ENCODE data around the gene AKAP10. TPM values are rescaled to one million over a fixed set of nuclear protein-coding genes. Genes with fewer than 3 reads are reported as not detected.
"Not testable (repeated sequence)": the region's sequence is repeated elsewhere in the genome, so short reads cannot be mapped to it uniquely, and the experiment has no call there.

Gene AKAP10
- total and polyA plus RNA-seq, 2 donors (not counting 1 experiment from before 2014, with no cell fraction given), result 20.6 to 71.2 TPM

GRCh38 chr17:20026960-20027359 is 49.3 kb upstream of the AKAP10 start:
- ATAC-seq (ENCODE audit: low read depth) (no peak), DNase-seq (no peak)
- ChIA-PET CTCF (no interaction called here), POLR2A (no interaction called here)
- Histone ChIP-seq H3K9ac (ENCODE audit: low read length) (no peak overlapping the region), H3K27me3 (replicated peaks in 1 of 4; ENCODE audit: control extremely low read depth in 1 of 4, control insufficient read depth in 3 of 4, insufficient read depth in 4 of 4, low read length in 3 of 4) (peaks cover 0 to 3% (median 0%) of the 10 kb centered on the region in 4 experiments), H2AFZ (ENCODE audit: insufficient read depth, low read depth, low read length, poor library complexity, severe bottlenecking) (no peak overlapping the region), H3K4me1 (ENCODE audit: control insufficient read depth in 2 of 2, insufficient read depth in 2 of 2, low read length in 2 of 2) (no peaks in the 10 kb centered on the region), H3K36me3 (replicated peaks in 1 of 2; ENCODE audit: control extremely low read depth in 1 of 2, control insufficient read depth in 1 of 2, extremely low read depth in 1 of 2, insufficient read depth in 2 of 2, low read length in 1 of 2) (no peaks in the 10 kb centered on the region), H4K20me1 (ENCODE audit: control insufficient read depth, insufficient read depth, low read length, poor library complexity, severe bottlenecking) (no peaks in the 10 kb centered on the region), H3K4me3 (ENCODE audit: control extremely low read depth in 1 of 5, extremely low read depth in 1 of 5, insufficient read depth in 1 of 5, low read depth in 2 of 5, low read length in 4 of 5) (no peak overlapping the region), H3K27ac (ENCODE audit: low read length in 2 of 2) (no peak overlapping the region), H3K4me2 (replicated peaks; ENCODE audit: low read depth, low read length, poor library complexity, severe bottlenecking) (no peak overlapping the region), H3K79me2 (ENCODE audit: control insufficient read depth, insufficient read depth, low read length) (no peaks in the 10 kb centered on the region), H3K9me3 (ENCODE audit: control extremely low read depth in 1 of 3, control insufficient read depth in 2 of 3, insufficient read depth in 1 of 3, low read length in 2 of 3) (peaks cover 0 to 1% (median 0%) of the 10 kb centered on the region in 3 donors)
- TF ChIP-seq EZH2 (IDR thresholded peaks at IDR 0.05; ENCODE audit: borderline replicate concordance, insufficient read depth, low read depth, low read length, poor library complexity, severe bottlenecking) (no peak), CTCF (IDR thresholded peaks at IDR 0.05) (no peak)
- peaks cover 7% of the 10 kb centered on the region for H3K27me3 Mint-ChIP-seq
- no peak overlapping the region for H3K4me3 Mint-ChIP-seq
- H3K27ac Mint-ChIP-seq, result no peak overlapping the region
- intact Hi-C loops (cut with micrococcal nuclease), result no loop called here
- H3K4me1 Mint-ChIP-seq, result peaks cover 1% of the 10 kb centered on the region
- no peaks in the 10 kb centered on the region for H3K9me3 Mint-ChIP-seq (ENCODE audit: insufficient read depth)

GRCh38 chr17:20022701-20023100 is 45.1 kb upstream of the AKAP10 start:
- Histone ChIP-seq H4K20me1 (ENCODE audit: control insufficient read depth, insufficient read depth, low read length, poor library complexity, severe bottlenecking) (no peaks in the 10 kb centered on the region), H3K4me2 (replicated peaks; ENCODE audit: low read depth, low read length, poor library complexity, severe bottlenecking) (no peak overlapping the region), H3K27ac (ENCODE audit: low read length in 2 of 2) (no peak overlapping the region), H3K4me1 (ENCODE audit: control insufficient read depth in 2 of 2, insufficient read depth in 2 of 2, low read length in 2 of 2) (no peaks in the 10 kb centered on the region), H3K79me2 (ENCODE audit: control insufficient read depth, insufficient read depth, low read length) (no peaks in the 10 kb centered on the region), H3K4me3 (ENCODE audit: control extremely low read depth in 1 of 5, extremely low read depth in 1 of 5, insufficient read depth in 1 of 5, low read depth in 2 of 5, low read length in 4 of 5) (no peak overlapping the region), H3K9ac (ENCODE audit: low read length) (no peak overlapping the region), H2AFZ (ENCODE audit: insufficient read depth, low read depth, low read length, poor library complexity, severe bottlenecking) (no peak overlapping the region), H3K27me3 (replicated peaks in 1 of 4; ENCODE audit: control extremely low read depth in 1 of 4, control insufficient read depth in 3 of 4, insufficient read depth in 4 of 4, low read length in 3 of 4) (peaks cover 0 to 3% (median 0%) of the 10 kb centered on the region in 4 experiments), H3K36me3 (replicated peaks in 1 of 2; ENCODE audit: control extremely low read depth in 1 of 2, control insufficient read depth in 1 of 2, extremely low read depth in 1 of 2, insufficient read depth in 2 of 2, low read length in 1 of 2) (no peaks in the 10 kb centered on the region), H3K9me3 (ENCODE audit: control extremely low read depth in 1 of 3, control insufficient read depth in 2 of 3, insufficient read depth in 1 of 3, low read length in 2 of 3) (peaks cover 0 to 1% (median 0%) of the 10 kb centered on the region in 3 donors)
- TF ChIP-seq CTCF (IDR thresholded peaks at IDR 0.05) (no peak), EZH2 (IDR thresholded peaks at IDR 0.05; ENCODE audit: borderline replicate concordance, insufficient read depth, low read depth, low read length, poor library complexity, severe bottlenecking) (no peak)
- no peak for ATAC-seq (ENCODE audit: low read depth)
- Mint-ChIP-seq H3K27ac (no peak overlapping the region), H3K4me3 (no peak overlapping the region), H3K4me1 (no peaks in the 10 kb centered on the region), H3K27me3 (peaks cover 13% of the 10 kb centered on the region), H3K9me3 (ENCODE audit: insufficient read depth) (no peaks in the 10 kb centered on the region)
- WGBS (ENCODE audit: insufficient coverage), result 86% methylated on average over 1 of the region's 4 CpGs
- intact Hi-C loops (cut with micrococcal nuclease), result no loop called here
- POLR2A ChIA-PET, result no interaction called here
- CTCF ChIA-PET, result no interaction called here
- no peak for DNase-seq

- H3K4me2 ChIP-seq (replicated peaks; ENCODE audit: low read depth, low read length, poor library complexity, severe bottlenecking); H3K4me1 ChIP-seq (ENCODE audit: control insufficient read depth in 2 of 2, insufficient read depth in 2 of 2, low read length in 2 of 2); H3K9me3 Mint-ChIP-seq (ENCODE audit: insufficient read depth); H3K27ac Mint-ChIP-seq; H3K27ac ChIP-seq (ENCODE audit: low read length in 2 of 2); H2AFZ ChIP-seq (ENCODE audit: insufficient read depth, low read depth, low read length, poor library complexity, severe bottlenecking); H3K4me3 Mint-ChIP-seq; H3K9me3 ChIP-seq (ENCODE audit: control extremely low read depth in 1 of 3, control insufficient read depth in 2 of 3, insufficient read depth in 1 of 3, low read length in 2 of 3); intact Hi-C loops (cut with micrococcal nuclease); ATAC-seq (ENCODE audit: low read depth); H3K4me1 Mint-ChIP-seq; POLR2A ChIA-PET; H3K36me3 ChIP-seq (replicated peaks in 1 of 2; ENCODE audit: control extremely low read depth in 1 of 2, control insufficient read depth in 1 of 2, extremely low read depth in 1 of 2, insufficient read depth in 2 of 2, low read length in 1 of 2); DNase-seq; H3K9ac ChIP-seq (ENCODE audit: low read length); H3K79me2 ChIP-seq (ENCODE audit: control insufficient read depth, insufficient read depth, low read length); H3K4me3 ChIP-seq (ENCODE audit: control extremely low read depth in 1 of 5, extremely low read depth in 1 of 5, insufficient read depth in 1 of 5, low read depth in 2 of 5, low read length in 4 of 5); H4K20me1 ChIP-seq (ENCODE audit: control insufficient read depth, insufficient read depth, low read length, poor library complexity, severe bottlenecking): not testable (repeated sequence)
- peaks cover 0 to 17% (median 12%) of the 10 kb centered on the region in 4 experiments for H3K27me3 ChIP-seq (replicated peaks in 1 of 4; ENCODE audit: control extremely low read depth in 1 of 4, control insufficient read depth in 3 of 4, insufficient read depth in 4 of 4, low read length in 3 of 4)
- CTCF ChIA-PET, result interaction anchor here (1.3 kb wide), 1 partner anchor 23 kb away, joined by 3 read pairs; no protein-coding TSS in a partner anchor
- WGBS (ENCODE audit: insufficient coverage), result 97% methylated on average over 31 of the region's 32 CpGs
- peaks cover 43% of the 10 kb centered on the region for H3K27me3 Mint-ChIP-seq
Observed at GRCh38 chr17:20016475-20016992, 38.9 kb upstream of the AKAP10 start.

Data from B cell (primary cell).